Activated CD4-positive, alpha-beta T cell treated with anti-CD3 and anti-CD28 coated beads, Interleukin-2, amount 50 U/mL, for 48 hours (primary cell): ENCODE measurements around the gene ARMC9.

Experiments used
- DNase-seq, 2 experiments: peaks; one replicate each; pipeline ENCODE4 v3.0.0-alpha.2; 2020

The ARMC9 gene

DNA sequence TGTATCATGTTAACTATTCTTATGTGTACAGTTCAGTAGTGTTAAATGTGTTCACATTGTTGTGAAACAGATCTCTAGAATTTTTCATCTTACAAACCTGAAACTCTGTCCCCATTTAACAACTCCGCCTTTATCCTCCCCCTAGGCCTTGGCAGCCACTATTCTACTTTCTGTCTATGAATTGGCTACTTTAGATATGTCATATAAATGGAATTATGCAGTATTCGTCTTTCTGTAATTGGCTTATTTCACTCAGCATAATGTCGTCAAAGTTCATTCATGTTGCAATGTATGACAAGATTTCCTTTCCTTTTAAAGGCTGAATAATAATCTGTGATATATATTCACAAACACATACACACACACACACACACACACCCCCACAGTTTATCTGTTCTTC lies 12.4 kb downstream of the ARMC9 start:
- DNase-seq, result no peak

DNA sequence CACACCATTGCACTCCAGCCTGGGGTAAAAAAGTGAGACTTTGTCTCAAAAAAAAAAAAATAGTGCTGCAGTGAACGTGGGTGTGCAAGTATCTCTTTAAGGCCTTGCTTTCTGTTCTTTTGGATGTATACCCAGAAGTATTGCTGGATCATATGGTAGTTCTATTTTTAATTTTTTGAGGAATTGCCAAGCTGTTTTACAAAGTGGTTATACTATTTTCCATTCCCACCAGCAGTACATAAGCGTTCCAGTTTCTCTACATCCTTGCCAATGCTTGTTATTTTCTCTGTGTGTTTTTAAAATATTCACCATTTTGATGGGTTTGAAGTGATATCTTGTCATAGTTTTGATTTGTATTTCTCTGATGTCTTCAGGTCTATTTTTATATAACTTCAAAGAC lies 13.1 kb downstream of the ARMC9 start:
- no peak for DNase-seq

DNA sequence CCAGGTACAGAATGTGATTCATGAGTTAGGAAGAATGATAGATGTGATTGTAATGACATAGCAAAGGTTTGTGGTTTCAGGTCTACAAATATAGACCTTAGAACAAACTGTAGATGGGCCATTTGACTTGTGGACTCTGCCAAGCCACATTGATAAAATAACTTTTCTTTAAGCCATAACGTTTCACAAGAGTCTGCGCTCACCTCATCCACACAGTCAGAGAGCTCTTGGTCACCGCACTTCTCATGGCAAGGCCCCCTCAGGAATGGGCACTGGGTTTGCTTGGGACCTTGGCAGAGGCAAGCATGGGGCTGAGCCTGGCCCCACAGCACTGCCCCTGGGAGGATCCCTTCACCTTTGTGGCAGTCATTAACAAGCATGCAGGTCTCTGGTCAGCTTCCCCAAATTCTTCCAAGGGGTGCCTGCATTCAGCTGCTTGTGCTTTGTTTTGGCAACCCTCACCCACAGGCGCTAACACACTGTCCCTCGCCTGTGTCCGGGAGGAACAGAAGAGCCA lies 14.0 kb downstream of the ARMC9 start:
- DNase-seq, result no peak

DNA sequence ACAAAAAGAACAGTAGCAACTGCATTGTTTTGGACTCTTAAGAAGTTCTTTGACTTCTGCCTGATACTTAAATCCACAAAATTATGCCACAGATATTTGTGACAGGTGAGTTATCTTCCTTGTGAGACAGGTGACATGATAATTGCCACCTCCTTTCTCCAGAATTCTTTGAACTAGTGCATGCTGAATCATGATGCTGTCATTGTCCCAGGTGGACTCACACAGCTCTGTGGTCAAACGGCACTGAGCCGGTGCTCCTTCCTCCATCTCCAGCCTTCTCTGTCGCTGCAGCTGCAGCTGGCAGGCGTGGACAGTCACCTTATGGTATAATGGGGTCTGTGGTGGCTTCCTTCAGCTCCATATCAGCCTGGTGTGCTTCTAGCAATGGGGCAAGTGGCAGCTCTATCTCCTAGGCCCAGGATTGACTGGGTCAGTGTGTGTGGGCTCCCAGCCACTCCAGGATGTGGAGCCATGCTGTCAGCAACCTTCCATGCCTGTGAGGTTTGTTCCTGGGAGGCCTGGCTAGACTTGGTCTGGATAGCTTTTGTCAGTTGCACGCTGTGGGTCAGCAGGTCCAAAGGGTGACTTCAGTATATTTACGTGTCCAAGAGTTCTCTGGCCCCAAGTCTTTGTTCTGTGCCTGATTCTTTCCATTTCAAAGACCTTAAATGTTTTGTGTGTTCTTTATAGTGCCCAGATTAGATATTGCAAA lies 15.7 kb downstream of the ARMC9 start:
- DNase-seq, result no peak

DNA sequence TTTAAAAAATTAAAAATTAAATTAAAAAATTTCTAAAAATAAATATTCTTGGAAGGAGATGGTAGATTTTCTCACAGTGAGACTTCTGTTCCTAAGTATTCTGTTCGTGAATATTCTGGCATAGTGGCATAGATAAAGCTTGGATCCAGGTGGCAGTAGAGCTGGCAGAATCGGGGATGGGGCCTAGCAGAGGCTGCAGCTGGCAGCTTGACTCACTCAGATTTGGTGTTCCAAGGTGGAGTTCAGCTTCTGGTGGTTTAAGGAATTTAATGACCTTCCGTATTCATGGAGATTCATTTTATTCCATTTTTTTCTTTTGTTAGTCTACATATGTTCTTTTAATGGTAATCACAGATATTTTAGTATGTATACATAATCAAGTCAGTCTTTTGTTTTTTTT lies 19.9 kb downstream of the ARMC9 start:
- no peak for DNase-seq

DNA sequence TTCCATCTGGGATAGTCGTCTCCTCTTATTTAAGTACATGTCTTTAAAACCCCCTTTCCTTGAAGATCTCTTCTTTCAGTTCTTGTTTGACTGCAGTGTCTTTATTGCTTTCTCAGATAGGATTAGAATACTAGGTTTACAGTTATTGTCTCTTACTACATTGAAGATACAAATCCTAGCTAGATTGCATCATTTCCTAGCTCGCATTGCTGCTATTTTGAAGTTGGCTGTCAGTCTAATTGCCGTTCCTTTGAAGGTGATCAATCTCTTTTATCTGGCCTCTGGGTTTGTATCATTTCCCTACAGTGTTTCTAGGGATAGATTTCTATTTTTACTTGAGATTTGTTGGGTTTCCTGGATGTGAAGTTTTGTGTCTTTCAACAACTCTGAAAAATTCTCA lies 20.9 kb downstream of the ARMC9 start:
- DNase-seq, result no peak

DNA sequence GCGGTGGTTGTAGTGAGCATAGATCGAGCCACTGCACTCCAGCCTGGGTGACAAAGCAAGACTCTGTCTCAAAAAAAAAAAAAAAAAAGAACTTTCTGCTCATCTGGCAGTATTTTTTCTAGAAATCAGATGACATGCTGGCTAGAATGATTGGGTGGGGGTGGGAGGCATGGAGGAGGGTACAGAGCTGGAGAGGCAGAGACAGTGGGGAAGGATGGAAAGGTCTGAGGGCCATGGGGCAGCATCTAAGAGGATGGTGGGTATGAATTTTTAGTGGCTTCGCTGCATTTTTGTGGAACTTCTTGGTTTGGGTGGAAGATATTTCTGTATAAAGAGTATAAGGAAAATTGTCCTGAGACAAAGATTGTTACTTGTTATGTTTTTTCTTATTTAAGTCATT lies 23.3 kb downstream of the ARMC9 start:
- DNase-seq, result no peak

DNA sequence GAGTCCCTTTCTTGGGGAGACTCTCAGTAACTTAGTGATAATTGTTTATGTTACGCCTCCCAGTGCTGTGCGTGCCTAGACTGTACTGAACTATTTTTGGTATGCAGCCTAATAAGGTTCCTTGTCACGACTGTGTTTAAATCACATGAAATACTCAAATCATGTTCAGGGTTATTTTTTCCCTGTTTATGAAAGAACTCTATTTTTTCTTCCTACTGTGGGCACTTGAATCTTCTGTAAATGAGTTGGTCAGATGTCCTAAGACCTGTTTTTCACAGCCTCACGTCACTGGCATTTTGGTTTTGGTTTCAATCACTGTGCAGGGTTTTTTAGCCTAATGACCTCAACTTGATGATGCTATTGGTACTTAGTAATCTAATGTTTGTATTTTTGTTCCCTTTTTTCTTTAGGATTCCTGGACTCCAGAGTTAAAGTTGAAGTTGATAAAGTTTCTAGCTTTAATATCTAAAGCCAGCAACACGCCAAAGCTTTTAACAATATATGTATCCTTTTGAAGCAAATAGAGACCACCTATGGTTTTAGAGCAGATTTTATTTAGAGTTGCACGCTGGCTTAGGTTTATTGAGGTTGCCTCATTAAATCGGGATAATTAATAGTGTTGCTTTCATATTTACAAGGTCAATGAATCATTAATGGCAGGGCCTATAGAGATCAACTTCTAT lies 24.0 kb downstream of the ARMC9 start:
- DNase-seq, result no peak

DNA sequence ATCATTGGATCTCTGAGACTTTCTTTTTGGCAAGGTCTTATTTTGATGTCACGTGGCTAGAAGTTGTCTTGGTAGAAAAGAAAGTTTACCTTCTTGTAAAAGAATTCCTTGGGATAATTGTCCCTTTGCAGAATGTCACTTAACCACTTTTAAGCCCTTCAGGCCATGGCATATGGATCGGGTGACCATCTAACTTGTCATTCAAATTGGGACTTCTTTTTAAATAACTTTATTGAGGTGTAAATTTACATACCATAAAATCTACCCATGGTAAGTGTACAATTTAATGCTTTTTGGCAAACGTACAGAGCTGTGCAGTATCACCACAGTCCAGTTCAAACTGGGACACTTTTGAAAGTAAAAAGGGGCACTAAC lies 24.6 kb downstream of the ARMC9 start:
- DNase-seq, result no peak

DNA sequence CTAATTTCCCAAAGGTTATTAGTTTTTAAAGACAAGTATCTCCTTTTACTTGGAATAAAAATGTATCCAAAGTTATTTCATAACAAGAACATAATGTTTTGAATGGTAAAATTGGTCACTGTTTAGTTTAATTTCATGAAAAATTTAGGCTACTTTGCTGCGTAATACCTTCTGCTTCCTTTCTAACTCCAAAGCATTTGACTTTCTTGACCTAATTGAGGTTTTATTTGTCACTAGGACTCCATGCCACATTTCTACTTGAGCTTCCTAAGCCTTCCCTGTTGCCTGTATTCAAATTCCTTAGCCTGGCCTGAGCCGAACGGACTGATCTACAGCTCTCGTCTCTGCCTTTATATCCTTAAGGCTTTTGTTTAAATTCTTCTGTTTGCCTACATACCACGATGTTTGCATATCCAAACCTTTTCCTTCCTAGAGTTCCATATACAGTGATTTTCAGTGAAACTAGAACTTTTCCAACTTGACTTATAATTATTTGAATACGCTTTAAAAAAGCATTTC lies 25.1 kb downstream of the ARMC9 start:
- DNase-seq, result no peak

DNA sequence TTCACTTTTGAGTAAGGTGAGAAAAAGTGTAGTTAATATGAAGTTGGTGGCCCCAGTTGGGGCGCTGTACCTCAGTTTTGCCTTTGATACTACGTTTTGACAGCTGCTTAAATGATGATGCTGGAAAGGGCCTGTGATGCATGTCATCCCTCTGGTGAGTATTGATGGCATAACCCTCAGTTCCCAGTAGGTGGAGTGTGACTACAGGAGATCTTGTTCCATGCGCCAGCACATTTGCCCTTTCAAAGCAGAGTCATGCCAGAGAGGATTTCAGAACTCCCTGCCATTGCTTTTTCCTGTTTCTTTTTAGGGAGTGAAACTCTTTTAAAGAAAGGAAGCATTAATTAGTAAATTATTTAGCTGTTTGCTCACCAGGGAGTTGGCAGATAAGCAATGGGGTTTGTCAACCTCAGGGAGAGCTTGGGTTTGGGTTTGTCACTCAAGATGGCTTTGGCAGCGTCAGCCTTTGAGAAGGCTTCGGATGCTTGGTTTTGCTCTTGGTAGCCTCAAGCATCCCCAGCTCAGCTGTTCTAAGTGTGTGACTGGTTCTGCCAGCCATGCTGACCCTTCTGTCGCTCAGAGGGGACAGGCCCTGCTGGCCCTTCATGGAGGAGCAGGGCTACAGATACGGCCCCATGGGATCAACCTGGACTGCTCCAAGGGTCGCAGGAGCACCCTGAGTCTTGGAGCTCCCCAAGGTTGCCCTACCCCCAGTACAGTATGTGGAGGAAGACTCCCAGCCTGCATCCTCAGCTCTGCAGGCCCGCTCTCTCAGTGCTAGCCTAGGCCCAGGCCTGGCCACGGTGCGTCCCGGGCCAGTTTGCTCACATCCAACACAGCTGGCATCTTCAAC lies 29.1 kb downstream of the ARMC9 start:
- peak; percentile 22 to 45 for DNase-seq

DNA sequence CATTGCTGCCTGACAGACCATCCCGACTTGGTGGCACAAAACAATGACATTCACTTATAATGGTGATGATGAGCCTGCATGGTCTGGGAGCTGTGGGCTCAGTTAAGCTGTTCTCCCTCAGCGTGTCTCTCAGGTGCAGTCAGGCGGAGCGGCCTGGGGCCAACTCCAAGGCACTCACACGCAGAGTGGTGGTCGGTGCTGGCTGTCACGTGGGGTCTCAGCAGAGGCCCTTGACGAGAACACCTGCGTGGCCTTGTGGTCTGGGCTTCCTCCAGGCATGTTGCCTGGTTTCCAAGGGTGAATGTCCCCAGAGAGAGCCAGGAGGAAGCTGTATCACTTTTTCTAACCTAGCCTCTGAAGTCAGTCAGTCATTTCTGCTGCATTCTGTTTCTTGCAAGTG lies 29.8 kb downstream of the ARMC9 start:
- DNase-seq, result no peak

DNA sequence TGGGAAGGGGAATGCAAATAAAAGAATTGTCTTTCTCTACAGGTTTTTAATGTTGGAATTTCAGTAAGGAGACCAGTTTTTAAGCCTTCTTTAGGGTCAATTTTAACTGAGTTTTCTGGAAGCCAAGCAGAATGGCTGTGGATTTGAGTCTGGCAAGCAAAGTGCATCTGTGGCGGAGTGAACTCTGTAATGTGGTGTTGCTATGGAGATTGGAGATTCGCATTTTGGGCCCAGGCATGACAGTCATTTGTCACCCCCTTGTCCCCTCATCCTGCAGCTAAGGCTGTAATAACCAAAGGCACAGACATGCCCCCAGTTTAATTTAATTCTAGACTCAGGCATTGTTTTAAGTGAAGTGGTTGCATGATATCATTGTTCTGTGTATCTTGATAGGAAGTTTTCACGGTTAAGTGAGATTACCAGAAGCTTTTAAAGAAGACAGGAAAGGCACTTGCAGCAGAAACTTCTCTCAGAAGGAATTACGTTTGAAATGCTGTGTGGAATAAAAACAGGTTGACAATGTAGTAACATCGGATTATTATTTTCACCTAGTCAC lies 30.6 kb downstream of the ARMC9 start:
- DNase-seq, result no peak

DNA sequence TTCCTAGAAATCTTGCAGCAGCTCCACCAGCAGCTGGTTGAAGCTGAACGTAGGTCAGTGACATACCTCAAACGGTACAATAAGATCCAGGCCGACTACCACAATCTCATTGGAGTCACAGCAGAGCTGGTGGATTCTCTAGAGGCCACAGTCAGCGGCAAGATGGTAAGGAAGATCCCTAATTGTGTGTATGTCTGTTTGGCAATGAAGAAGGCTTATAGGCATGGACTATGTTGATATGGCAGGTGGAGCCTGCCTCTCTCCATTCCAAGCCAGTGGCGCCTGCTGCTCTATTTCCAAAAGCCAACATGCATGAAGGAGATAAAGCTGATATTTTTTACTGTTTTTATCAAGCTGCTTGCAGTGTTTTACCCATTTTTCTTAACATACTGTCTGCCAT lies 36.8 kb downstream of the ARMC9 start:
- DNase-seq, result no peak

DNA sequence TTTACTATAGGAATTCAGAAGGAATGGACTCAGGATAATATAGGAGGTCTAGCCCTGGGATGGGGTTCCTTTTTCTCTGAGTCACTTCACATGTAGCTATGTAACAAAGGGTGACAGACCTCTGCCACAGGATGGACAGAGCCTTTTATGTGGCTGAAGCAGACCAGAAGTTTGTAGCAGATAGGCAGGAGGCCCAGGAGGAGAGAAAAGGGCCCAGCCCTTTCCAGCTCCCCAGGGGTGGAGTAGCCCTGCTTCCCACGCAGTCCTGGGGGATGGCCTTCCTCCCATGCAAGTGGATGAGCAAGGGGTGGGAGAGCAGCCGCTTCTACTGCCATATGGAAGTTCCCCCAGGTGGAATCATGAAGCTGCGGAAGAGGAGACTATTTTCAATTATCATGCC lies 40.3 kb downstream of the ARMC9 start:
- no peak for DNase-seq

DNA sequence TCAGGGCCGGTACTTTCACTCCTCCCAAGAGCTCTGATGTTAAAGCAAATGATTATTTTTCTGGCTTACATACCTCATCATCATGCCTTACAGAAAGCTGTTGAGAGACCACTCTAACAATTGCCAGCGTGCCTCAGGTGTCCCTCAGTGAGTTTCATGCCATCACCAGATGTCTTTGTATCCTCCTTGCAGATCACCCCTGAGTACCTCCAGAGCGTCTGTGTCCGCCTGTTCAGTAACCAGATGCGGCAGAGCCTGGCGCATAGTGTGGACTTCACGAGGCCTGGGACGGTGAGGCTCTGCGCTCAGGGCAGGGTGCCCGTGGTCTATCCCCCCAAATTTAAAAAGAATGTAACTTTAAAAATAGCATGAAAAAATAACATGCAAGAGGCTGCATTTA lies 41.3 kb downstream of the ARMC9 start:
- no peak for DNase-seq

DNA sequence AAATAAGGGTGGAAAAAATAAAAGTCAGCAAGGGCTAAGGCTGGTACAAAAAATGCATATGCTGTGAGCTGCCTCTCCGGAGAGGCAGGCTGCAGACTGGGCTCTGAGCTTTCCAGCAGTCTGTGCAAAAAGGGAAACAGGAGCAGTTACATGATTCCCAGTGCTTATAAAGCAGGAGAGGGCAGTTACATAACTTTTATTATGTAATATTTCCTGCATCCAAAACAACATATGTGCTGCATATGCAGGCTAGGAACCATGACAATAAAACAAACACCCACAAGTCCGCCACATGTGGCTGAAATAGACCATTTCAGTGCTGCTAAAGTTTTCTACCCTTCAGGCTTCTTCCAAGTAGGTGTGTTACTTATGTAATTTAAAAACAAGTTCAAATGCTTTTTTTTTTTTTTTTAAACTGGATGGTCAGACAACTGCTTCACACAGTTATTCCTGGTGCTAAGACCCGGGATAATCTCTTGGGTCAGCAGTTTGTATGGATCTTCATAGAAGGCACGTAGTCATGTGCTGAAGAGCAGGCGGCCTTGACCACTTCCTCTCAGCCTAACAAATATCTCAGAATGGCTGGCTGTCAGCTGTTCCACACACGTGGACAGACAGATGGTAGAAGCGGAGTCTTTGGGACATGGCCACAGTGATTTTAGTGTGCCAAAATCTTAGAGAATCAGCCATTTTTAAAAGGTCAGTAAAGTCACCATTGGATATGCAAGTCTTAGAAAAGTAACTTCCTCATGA lies 43.5 kb downstream of the ARMC9 start:
- DNase-seq, result no peak

DNA sequence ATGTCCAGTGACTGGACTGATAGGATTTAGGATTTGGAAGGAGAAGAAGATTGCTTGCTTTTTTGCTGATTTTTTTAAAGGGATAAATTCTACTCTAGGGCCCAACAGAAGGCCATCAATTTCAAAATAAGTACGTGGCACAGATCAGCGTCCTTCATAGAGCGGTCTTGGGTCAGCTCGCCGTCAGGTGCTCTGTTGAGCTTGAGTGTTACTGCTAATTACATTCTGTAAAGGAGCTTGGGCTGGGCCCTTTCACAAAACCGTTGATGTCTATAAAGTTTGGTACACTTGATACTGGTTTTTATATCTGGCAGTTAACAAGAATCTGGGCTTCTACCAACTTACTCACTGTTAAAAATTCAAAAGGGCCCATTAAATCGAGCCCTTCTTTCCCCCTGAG lies 45.4 kb downstream of the ARMC9 start:
- DNase-seq, result no peak

DNA sequence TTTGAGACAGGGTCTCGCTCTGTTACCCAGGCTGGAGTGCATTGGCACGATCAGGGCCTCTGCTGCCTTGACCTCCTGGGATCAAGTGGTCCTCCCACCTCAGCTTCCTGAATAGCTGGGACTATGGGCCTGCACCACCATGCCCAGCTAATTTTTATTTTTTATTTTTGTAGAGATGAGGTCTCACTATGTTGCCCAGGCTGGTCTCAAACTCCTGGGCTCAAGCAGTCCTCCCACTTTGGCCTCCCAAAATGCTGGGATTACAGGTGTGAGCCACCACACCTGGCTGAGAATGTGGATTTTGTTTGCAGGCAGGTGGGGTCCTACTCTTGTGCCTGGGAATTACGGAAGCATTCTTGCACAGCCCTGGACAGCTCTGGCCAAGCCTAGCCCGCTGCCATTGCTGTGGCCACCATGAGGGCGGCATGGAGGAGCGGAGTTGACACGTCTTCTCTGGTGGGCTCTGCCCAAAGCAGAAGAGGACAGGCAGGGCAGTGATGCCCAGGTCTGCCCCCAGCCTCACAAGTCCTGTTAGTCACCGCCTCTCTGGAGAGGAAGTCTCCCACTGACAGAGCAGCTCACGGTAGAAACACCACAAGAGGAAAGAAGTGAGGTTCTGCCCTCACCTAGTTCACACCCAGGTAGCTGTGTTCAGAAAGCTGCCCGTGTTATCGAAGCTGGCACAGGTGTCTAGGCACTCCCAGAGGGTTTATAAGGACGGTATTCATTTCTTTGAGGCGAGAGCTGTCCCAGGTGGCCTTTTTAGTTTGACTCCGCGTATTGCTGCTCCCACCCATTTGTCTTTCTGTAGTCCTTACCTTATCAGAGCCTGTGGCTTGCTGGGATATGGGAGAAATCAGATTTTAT lies 46.2 kb downstream of the ARMC9 start:
- no peak for DNase-seq

DNA sequence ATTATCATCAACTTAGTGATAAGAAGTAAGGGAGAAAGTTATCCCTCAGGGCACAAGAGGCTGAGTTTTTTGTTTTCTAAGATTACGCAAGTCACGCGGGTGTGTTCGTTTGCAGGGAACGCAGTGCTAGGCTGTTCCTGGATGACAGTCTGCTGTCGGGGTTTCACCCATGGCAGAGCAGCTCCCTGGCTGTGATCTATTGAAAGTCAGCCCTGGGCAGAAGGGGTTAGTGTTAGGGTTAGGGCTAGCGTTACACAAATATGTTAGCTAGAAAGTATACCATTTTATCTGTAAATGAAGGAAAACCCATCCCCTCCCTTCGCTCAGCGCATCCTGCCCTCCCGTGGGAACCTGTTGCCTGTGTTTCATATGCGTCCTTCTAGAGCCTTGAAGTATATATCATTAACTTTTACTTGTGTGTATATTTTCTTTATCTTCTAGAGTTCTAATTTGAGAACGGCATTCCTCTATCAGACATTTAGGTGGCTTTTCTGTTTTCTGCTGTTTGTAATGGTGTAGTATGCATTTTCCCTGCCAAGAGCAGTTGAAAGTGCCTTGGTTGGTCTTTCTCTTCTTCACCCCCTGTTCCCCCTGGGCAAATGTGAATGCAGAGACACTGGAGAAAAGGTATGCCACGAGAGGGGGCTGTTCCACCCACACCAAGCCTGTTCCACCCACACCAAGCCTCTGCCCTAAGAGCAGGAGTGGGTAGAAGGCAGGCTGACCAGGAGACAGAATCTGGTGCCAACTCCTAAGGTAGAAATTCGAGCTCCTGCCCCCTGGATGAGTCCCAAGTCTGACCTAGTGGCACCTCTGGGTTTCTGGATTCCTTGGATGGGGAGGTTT lies 47.0 kb downstream of the ARMC9 start:
- peak in 1 of 2 experiments; percentile 2 for DNase-seq
